Upper lobe of left lung (tissue), 4 donors: ENCODE results near the gene ERN1.

ENCODE experiments used
- EP300 ChIP-seq, 4 donors: sonication (generic); formaldehyde crosslinking; IDR thresholded peaks; one replicate each; pipeline ENCODE4 v1.5.1; 2017; ENCODE audit warnings: antibody characterized with exemption in 4 of 4, control low read depth in 2 of 4
- POLR2A ChIP-seq, 4 donors: fragments of 450-650 bp; IDR thresholded peaks; one replicate each; pipeline ENCODE4 v1.5.1; 2016 to 2017; ENCODE audit warnings: antibody characterized with exemption in 4 of 4, mild to moderate bottlenecking in 2 of 4
- TF ChIP-seq, protein P1 (sequence below), 6 experiments: fragments of 450-650 bp in 4 of 6; fragments of 200-600 bp in 2 of 6; sonication (generic) in 2 of 6; IDR thresholded peaks; one replicate each; pipeline ENCODE4 v1.5.1; 2016 to 2019; ENCODE audit warnings: antibody characterized with exemption in 6 of 6

DNA sequence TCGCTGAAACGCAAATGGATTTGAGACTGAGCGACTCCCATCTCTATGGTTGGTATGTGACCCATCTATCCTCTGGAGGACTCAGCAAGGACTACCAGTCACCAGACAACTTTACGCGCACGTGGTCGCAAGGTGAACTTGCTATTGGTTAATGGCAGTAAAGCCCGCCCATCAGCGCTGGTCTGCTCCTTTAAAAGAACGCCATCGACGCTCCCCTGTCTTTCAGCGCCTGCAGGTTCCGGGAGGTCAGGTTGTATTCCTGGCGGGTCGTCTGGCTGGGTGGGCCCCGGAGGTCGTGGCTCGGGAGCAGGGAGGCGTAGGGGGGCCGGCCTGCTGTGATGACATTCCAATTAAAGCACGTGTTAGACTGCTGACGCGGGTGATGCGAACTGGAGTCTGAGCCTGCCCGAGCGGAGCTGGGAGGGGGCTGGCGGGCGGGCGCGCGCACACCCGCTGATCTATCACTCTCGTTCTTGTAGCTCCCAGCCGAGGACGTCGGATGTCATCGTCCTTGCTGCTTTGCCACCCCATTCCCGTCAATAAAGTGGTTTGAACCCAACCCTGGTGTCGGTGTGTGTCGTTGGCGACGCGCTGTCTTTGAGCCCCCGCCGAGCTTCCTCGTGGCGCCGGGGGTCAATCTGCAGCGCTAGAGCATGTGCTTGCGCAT, 15.9 kb upstream of the ERN1 start:
- TF ChIP-seq, protein P1, sequence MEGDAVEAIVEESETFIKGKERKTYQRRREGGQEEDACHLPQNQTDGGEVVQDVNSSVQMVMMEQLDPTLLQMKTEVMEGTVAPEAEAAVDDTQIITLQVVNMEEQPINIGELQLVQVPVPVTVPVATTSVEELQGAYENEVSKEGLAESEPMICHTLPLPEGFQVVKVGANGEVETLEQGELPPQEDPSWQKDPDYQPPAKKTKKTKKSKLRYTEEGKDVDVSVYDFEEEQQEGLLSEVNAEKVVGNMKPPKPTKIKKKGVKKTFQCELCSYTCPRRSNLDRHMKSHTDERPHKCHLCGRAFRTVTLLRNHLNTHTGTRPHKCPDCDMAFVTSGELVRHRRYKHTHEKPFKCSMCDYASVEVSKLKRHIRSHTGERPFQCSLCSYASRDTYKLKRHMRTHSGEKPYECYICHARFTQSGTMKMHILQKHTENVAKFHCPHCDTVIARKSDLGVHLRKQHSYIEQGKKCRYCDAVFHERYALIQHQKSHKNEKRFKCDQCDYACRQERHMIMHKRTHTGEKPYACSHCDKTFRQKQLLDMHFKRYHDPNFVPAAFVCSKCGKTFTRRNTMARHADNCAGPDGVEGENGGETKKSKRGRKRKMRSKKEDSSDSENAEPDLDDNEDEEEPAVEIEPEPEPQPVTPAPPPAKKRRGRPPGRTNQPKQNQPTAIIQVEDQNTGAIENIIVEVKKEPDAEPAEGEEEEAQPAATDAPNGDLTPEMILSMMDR (IDR thresholded peaks at IDR 0.05), result peak in 2 of 6 experiments; percentile 17 to 29
- TF ChIP-seq EP300 (IDR thresholded peaks at IDR 0.05) (peak in 1 of 4 donors; percentile 67), POLR2A (IDR thresholded peaks at IDR 0.05) (peak; percentile 83 to 100 (median 97))
